ENCODE data around the gene CHCT1. TPM values are rescaled to one million over a fixed set of nuclear protein-coding genes. Genes with fewer than 3 reads are reported as not detected.

CHCT1 gene
- total and polyA plus RNA-seq, 2 of the 8 experiments (the other 6 are each of a cell fraction or from before 2014, with no cell fraction given), result 0.06 TPM; not detected in 1

Other genes with a start within 250 kb of the CHCT1 start
- gene USP32, start 30.4 kb upstream of the CHCT1 start, total RNA-seq (2021; fragmentation: NEBNext Ultra II Directional; extraction: Animal tissue kit (Norgen Biotek cat#: 25700)), result 109 and 112 TPM in 2 replicates
- gene USP32, start 30.4 kb upstream of the CHCT1 start, polyA plus RNA-seq (2011; rRNA removed), result 22.3 and 29.6 TPM in 2 replicates
- 18.0 and 20.5 TPM in 2 replicates for gene APPBP2, start 103.8 kb downstream of the CHCT1 start, total RNA-seq (2021; fragmentation: NEBNext Ultra II Directional; extraction: Animal tissue kit (Norgen Biotek cat#: 25700))
- gene APPBP2, start 103.8 kb downstream of the CHCT1 start, polyA plus RNA-seq (2011; rRNA removed), result 1.9 and 3.3 TPM in 2 replicates
- 15.7 and 16.7 TPM in 2 replicates for gene PPM1D, start 177.7 kb downstream of the CHCT1 start, total RNA-seq (2021; fragmentation: NEBNext Ultra II Directional; extraction: Animal tissue kit (Norgen Biotek cat#: 25700))
- gene PPM1D, start 177.7 kb downstream of the CHCT1 start, polyA plus RNA-seq (2011; rRNA removed), result 4.9 and 5.0 TPM in 2 replicates

Measured in H1 (cell line).